Esophagus squamous epithelium (tissue), 5 donors: ENCODE results near the gene NGLY1. TPM values are rescaled to one million over a fixed set of nuclear protein-coding genes. Genes with fewer than 3 reads are reported as not detected.

Experiments used
- DNase-seq: peaks from one replicate; lab custom pipeline; 2025; lab: John Stamatoyannopoulos, UW
- H3K27ac ChIP-seq, 4 donors: fragments of 200-600 bp; sonication (generic); one replicate each; pipeline ENCODE4 v1.5.1; 2016 to 2019; ENCODE audit warnings: mild to moderate bottlenecking in 1 of 4
- H3K27me3 ChIP-seq, 4 donors: fragments of 200-600 bp; sonication (generic); 1 replicate in 3 of 4; 2 replicates in 1 of 4; pipeline versions ENCODE4 v1.5.1 to v1.6.0; 2017 to 2021; ENCODE audit warnings: antibody characterized with exemption in 1 of 4
- H3K36me3 ChIP-seq, 3 donors: fragments of 200-600 bp; sonication (generic); one replicate each; pipeline ENCODE4 v1.5.1; 2016 to 2019
- H3K4me1 ChIP-seq, 3 donors: fragments of 200-600 bp; sonication (generic); one replicate each; pipeline ENCODE4 v1.5.1; 2017 to 2019
- H3K4me3 ChIP-seq, 4 donors: fragments of 200-600 bp; sonication (generic); 1 replicate in 3 of 4; 2 replicates in 1 of 4; pipeline ENCODE4 v1.5.1; 2016 to 2019; ENCODE audit warnings: mild to moderate bottlenecking in 2 of 4, moderate library complexity in 1 of 4
- H3K9me3 ChIP-seq, 3 donors: fragments of 200-600 bp; sonication (generic); one replicate each; pipeline ENCODE4 v1.5.1; 2016 to 2019
- CTCF ChIP-seq, 6 experiments: fragments of 450-650 bp in 4 of 6; fragments of 200-600 bp in 2 of 6; sonication (generic) in 2 of 6; IDR thresholded peaks; one replicate each; pipeline ENCODE4 v1.5.1; 2016 to 2019; ENCODE audit warnings: antibody characterized with exemption in 6 of 6, mild to moderate bottlenecking in 4 of 6, moderate library complexity in 4 of 6
- POLR2A ChIP-seq, 4 donors: fragments of 450-650 bp; IDR thresholded peaks; one replicate each; pipeline ENCODE4 v1.6.1; 2017; ENCODE audit warnings: antibody characterized with exemption in 4 of 4, mild to moderate bottlenecking in 4 of 4, moderate library complexity in 3 of 4
- WGBS, 2 donors: methylation state at CpG; one replicate each; pipeline ENCODE4 v1.1.5; 2018; 5-methylcytosine and 5-hydroxymethylcytosine counted together
- intact Hi-C: fragments of 100-400 bp; cut with DNase I; formaldehyde crosslinking; loops from one replicate; pipeline ENCODE4 v1.15.0; 2022
- small RNA-seq, 4 donors: library from RNA; depleted of rRNA; stranded (forward); fragments of <200 nt; gene quantifications; one replicate each; pipeline ENCODE3, GENCODE V24; 2016
- total RNA-seq, 4 donors: library from RNA; depleted of rRNA; stranded (reverse); fragments of >200 nt; gene quantifications; one replicate each; pipeline ENCODE4 v1.1.0, GENCODE V29; 2016
- donor health status: DM: yes; HTN: yes; CAD: no.

NGLY1 gene
- total RNA-seq, 4 donors from 2014 or later: 21.3 to 33.8 (median 30.1) TPM

DNA sequence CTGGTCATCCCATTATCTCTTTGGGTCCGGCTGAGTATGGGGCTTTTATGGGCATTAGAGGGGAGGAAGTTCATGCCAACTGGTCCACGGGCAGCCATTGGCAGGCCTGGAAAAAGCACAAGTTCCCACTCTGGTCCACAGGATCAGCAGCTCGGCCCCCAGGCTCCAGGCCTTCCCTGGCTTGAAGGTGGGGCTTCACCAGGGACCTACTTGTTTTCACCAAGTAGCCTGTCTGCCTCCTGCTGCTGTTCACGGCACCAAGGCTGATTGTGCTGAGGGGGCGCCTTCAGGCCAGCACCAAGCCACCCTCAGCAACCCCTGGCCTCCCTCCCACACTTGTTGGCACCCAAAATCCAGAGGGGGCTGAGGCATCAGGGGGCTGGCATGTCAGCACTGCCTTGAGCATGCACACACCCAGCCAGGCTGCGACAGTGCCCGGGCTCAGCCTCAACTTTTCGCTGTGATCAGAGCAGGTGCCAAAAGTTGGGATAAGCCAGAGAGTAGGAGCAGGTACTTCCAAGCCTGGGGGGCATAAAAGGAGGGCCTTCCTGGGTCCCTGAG lies 109.4 kb downstream of the NGLY1 start:
- intact Hi-C loops: no loop called here
- H3K27me3 ChIP-seq: no peaks in the 10 kb centered on the region
- no peak for DNase-seq
- no CpG with 5 or more reads among the region's 8 CpGs for WGBS, 2 donors
- H3K27ac ChIP-seq: no peak overlapping the region
- peaks cover 0 to 17% (median 0%) of the 10 kb centered on the region in 3 donors for H3K4me1 ChIP-seq
- no peaks in the 10 kb centered on the region for H3K9me3 ChIP-seq
- H3K36me3 ChIP-seq: no peaks in the 10 kb centered on the region
- TF ChIP-seq CTCF (IDR thresholded peaks at IDR 0.05): no peak
- no peak for TF ChIP-seq POLR2A (IDR thresholded peaks at IDR 0.05)
- no peak overlapping the region for H3K4me3 ChIP-seq

Small RNAs within 50 kb of the gene (small RNA-seq; reads per million reads assigned to genes)
- gene CRIP1P2: 0 to 0.07 (median 0) reads per million in 4 donors

Other genes starting within 250 kb of the NGLY1 start
- gene TOP2B, start 118.5 kb downstream of the NGLY1 start, total RNA-seq: 10 to 100 TPM; 47.6 to 89.8 (median 67.4) TPM
- 10 to 100 TPM in 1 of 4 donors, 1 to 10 TPM in 3; 7.7 to 17.0 (median 8.9) TPM for gene OXSM, start 6.6 kb upstream of the NGLY1 start, total RNA-seq